Adrenal gland (tissue), 12 donors: ENCODE measurements around the gene CNKSR3. TPM values are rescaled to one million over a fixed set of nuclear protein-coding genes. Genes with fewer than 3 reads are reported as not detected.

Source experiments
- DNase-seq, 7 donors: peaks; one replicate each; pipeline ENCODE4 v3.0.0-alpha.2; 2019 to 2020
- H3K27ac ChIP-seq, 5 donors: fragments of 200-600 bp; sonication (generic) in 4 of 5; 1 replicate in 3 of 5; 2 replicates in 2 of 5; pipeline versions ENCODE4 v1.5.1 to v1.8.0; 2016 to 2020; ENCODE audit warnings: mild to moderate bottlenecking in 1 of 5
- H3K27me3 ChIP-seq: fragments of 200-600 bp; 2 replicates; pipeline ENCODE4 v1.8.0; 2021
- H3K36me3 ChIP-seq, 2 donors: fragments of 200-600 bp; replicated peaks in 1 of 2; 1 replicate in 1 of 2; 2 replicates in 1 of 2; pipeline versions ENCODE4 v1.5.1 to v1.8.0; 2018 to 2022
- H3K4me1 ChIP-seq, 2 donors: fragments of 200-600 bp; replicated peaks in 1 of 2; 1 replicate in 1 of 2; 2 replicates in 1 of 2; pipeline versions ENCODE4 v1.5.1 to v1.8.0; 2018 to 2021
- H3K4me3 ChIP-seq, 4 donors: fragments of 200-600 bp; sonication (generic) in 3 of 4; one replicate each; pipeline ENCODE4 v1.5.1; 2016 to 2018
- H3K9me3 ChIP-seq, 3 donors: fragments of 200-600 bp; sonication (generic) in 1 of 3; replicated peaks in 1 of 3; 1 replicate in 2 of 3; 2 replicates in 1 of 3; pipeline versions ENCODE4 v1.5.1 to v1.8.0; 2016 to 2021
- CTCF ChIP-seq, 6 experiments: fragments of 450-650 bp in 4 of 6; fragments of 200-600 bp in 2 of 6; sonication (generic) in 1 of 6; IDR thresholded peaks; 1 replicate in 5 of 6; 2 replicates in 1 of 6; pipeline versions ENCODE4 v1.5.1 to v1.8.0; 2016 to 2021; ENCODE audit warnings: antibody characterized with exemption in 6 of 6, mild to moderate bottlenecking in 2 of 6, moderate library complexity in 1 of 6
- POLR2A ChIP-seq, 2 donors: fragments of 450-650 bp; IDR thresholded peaks; one replicate each; pipeline ENCODE4 v1.6.1; 2017; ENCODE audit warnings: antibody characterized with exemption in 2 of 2, mild to moderate bottlenecking in 2 of 2, moderate library complexity in 1 of 2
- WGBS, 4 donors: extraction: QIAGEN DNeasy Blood & Tissue Kit in 2 of 4; methylation state at CpG; one replicate each; pipeline versions ENCODE4 v1.1.5 to v1.1.7; 2013 to 2017; 5-methylcytosine and 5-hydroxymethylcytosine counted together
- intact Hi-C, 2 donors: fragments of 100-400 bp; cut with DNase I; formaldehyde crosslinking; loops; one replicate each; pipeline versions ENCODE4 v1.14.1 to v1.15.0; 2022 to 2023
- polyA plus RNA-seq, 3 donors: library from polyadenylated mRNA; stranded (reverse); fragments of 200-250 nt in 2 of 3; fragments of 350-450 nt in 1 of 3; fragmentation: Illumina TruSeq in 1 of 3; extraction: RNeasy Lipid Tissue Mini Kit (QIAGEN cat#74804) in 1 of 3; gene quantifications; one replicate each; pipeline ENCODE4 v1.2.3, GENCODE V29; 2013 to 2014
- total RNA-seq, 9 donors: library from RNA; depleted of rRNA in 4 of 9; stranded (reverse); fragments of >200 nt in 4 of 9; fragments of 120-200 nt in 1 of 9; fragmentation: NEBNext Ultra II Directional in 1 of 9; extraction: Animal tissue kit (Norgen Biotek cat#: 25700) in 1 of 9; gene quantifications; one replicate each; pipeline versions ENCODE4 v1.1.0 to v1.2.4, GENCODE V29; 2013 to 2023
- donor health status: healthy with polysubstance abuse.
- donor health status: Bipolar disorder and iron deficiency.
- donor health status: DM: yes; HTN: yes; CAD: no.
- donor health status: DM: no; HTN: no; CAD: no.
- donor health status: DM: no; HTN: no; CAD: no.
- donor health status: DM: yes; HTN: yes; CAD: no.

The CNKSR3 gene
- total and polyA plus RNA-seq, 12 donors: 1.1 to 10.7 (median 2.5) TPM

DNA sequence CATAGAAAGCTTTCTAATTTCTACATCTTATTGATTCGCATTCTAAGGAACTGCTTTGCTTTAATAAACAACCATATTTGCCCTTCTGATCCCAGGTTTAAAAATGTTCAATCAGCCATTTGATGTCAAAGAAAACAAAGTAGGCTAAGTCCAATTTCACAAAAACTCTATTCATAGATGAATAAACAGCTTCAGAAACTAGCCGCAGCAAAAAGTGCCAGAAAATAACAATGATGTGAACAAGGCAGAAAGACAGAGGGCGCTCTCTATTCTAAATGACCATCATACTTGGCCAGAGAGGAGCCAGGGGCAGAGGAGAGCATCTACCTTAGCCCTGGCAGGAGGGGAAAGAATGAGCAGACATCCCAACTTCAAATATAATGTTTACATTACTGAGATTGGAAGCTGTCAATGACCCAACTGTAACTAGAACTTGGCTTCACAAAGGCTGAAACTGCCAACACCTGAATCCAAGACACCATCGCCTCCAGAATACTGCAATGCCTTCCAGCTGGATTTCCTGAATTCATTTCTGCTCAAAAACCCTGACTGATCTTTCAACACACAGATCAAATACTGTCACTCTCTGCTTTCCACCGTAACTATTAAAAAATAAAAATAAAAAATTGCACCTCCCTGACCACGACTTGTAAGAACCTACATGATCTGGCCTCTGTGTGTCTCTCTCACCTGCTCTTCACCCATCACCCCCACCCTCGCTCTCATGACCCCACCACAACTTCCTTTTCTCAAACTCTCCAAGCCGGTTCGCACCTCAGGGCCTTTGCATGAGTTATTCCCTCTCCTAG lies 9.5 kb downstream of the CNKSR3 start:
- intact Hi-C loops: no loop called here
- WGBS, 4 donors: 84 to 88% (median 85%) methylated on average over 9 of the region's 9 CpGs
- no peak for DNase-seq
- no peaks in the 10 kb centered on the region for H3K4me1 ChIP-seq
- TF ChIP-seq POLR2A (IDR thresholded peaks at IDR 0.05): no peak
- peak in 3 of 6 experiments; percentile 15 to 26 (median 17) for TF ChIP-seq CTCF (IDR thresholded peaks at IDR 0.05)
- H3K4me3 ChIP-seq: no peak overlapping the region
- no peaks in the 10 kb centered on the region for H3K36me3 ChIP-seq
- no peaks in the 10 kb centered on the region for H3K9me3 ChIP-seq
- no peak overlapping the region for H3K27ac ChIP-seq
- no peaks in the 10 kb centered on the region for H3K27me3 ChIP-seq

DNA sequence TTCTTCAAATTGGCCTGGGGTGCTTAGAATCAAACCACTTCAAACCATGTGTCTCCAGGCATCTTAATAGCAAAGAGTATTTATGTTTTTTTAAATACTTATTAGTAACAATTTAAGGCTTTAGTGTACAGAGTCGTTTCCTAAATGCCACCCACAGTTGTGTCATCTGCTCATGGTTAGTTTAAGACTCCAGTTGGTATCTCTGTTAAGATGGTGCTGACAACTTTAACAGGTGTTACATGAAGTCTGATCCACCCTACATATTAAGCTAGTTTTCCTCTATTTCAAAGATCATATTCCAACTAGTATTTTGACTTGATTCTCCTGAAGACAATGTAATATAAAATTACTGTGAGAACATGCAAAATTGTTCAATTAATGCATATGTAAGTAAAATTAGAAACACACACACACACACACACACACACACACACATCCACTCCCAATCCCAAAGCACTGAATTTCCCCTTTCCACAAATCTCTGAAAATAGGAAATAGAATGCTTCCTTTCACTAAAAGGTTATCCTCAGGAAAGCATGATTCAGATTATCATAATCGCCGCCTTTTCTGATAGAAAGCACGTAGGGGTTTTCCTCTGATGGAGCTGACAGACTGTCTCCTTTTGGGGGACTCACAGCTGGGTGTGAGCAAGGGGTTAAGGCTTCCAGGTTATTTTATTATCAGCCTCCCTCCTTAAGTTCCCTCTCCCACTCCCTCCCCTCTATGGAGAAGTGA lies 10.5 kb downstream of the CNKSR3 start:
- TF ChIP-seq CTCF (IDR thresholded peaks at IDR 0.05) (no peak), POLR2A (IDR thresholded peaks at IDR 0.05) (no peak)
- Histone ChIP-seq H3K4me1 (no peaks in the 10 kb centered on the region), H3K27ac (no peak overlapping the region), H3K9me3 (no peaks in the 10 kb centered on the region), H3K36me3 (no peaks in the 10 kb centered on the region), H3K4me3 (no peak overlapping the region), H3K27me3 (no peaks in the 10 kb centered on the region)
- no peak for DNase-seq
- intact Hi-C loops: no loop called here
- WGBS, 4 donors: 66 to 83% (median 78%) methylated on average over 4 of the region's 4 CpGs

DNA sequence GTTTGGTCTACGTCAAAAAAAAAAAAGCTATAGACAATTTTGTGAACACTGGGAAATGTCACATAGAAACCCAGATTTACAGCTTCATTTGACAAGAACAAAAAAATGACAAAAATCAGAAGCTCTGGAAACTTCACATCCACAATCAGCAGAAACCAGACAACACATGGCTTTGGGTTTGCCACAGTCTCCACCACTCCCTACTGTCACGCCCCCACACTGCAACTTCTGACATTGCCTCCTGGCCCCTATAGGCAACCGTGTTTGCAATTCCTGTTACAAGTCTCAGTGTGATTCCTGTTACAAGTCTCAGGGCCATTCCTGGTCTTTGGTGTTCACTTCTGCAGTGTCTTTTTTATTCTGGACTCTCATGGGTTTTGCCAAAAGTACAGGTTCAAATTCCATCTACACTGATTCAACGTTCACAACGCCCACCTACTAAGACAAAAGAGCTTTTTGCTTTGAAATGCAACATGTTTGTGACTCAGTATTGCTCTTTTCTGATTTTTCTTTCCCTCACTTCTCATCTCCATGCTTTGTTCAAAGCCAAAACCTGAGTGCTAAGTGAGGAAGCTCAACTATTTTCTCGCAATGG lies 12.0 kb downstream of the CNKSR3 start:
- Histone ChIP-seq H3K4me1 (no peaks in the 10 kb centered on the region), H3K27me3 (no peaks in the 10 kb centered on the region), H3K27ac (no peak overlapping the region), H3K9me3 (no peaks in the 10 kb centered on the region), H3K36me3 (no peaks in the 10 kb centered on the region), H3K4me3 (no peak overlapping the region)
- TF ChIP-seq CTCF (IDR thresholded peaks at IDR 0.05): no peak
- no peak for TF ChIP-seq POLR2A (IDR thresholded peaks at IDR 0.05)
- DNase-seq: no peak
- WGBS, 4 donors: 80 to 92% (median 83%) methylated on average over 6 of the region's 6 CpGs
- intact Hi-C loops: no loop called here

DNA sequence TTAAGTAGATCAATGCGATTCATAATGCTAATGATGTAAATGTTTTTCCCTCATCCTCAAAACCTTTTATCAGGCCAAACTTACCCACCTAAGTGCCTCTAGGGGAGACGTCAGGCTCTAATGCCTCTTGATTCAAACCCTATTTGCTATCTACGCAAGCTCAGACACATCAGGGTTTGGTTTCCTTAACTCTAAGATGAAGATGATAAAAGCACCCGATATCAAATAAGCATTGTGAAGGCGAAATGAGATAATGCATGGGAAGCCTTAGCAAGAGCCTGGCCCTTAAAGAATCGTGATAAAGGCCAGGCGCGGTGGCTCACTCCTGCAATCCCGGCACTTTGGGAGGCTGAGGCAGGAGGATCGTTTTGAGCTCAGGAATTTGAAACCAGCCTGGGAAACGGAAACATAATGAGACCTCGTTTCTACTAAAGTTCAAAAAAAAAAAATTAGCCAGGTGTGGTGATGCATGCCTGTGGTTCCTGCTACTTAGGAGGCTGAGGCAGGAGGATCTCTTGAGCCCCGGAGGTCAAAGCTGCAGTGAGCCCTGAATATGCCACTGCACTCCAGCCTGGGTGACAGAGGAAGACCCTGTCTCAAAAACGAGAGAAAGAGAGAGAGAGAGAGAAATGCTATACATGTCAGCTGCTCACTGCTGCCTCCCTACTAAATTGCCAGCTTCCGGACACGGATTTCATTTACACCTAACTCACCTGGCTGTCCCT lies 13.5 kb downstream of the CNKSR3 start:
- TF ChIP-seq CTCF (IDR thresholded peaks at IDR 0.05): no peak
- TF ChIP-seq POLR2A (IDR thresholded peaks at IDR 0.05): no peak
- 90 to 92% (median 91%) methylated on average over 16 of the region's 16 CpGs for WGBS, 4 donors
- H3K27ac ChIP-seq: no peak overlapping the region
- H3K9me3 ChIP-seq: no peaks in the 10 kb centered on the region
- intact Hi-C loops: no loop called here
- DNase-seq: no peak
- no peaks in the 10 kb centered on the region for H3K36me3 ChIP-seq
- peaks cover 0 to 2% of the 10 kb centered on the region in 2 donors for H3K4me1 ChIP-seq
- no peak overlapping the region for H3K4me3 ChIP-seq
- H3K27me3 ChIP-seq: no peaks in the 10 kb centered on the region
